ENCODE results near the gene IRX4. TPM values are rescaled to one million over a fixed set of nuclear protein-coding genes. Genes with fewer than 3 reads are reported as not detected.

Gene IRX4
- total RNA-seq, 1 experiment from 2014 or later: not detected

GRCh38 chr5:1914471-1914870 is 31.7 kb upstream of the IRX4 start:
- DNase-seq (ENCODE audit: low read depth): no peak

GRCh38 chr5:1913578-1913977 is 30.9 kb upstream of the IRX4 start:
- DNase-seq (ENCODE audit: low read depth): no peak

GRCh38 chr5:1912951-1913565 is 30.3 kb upstream of the IRX4 start:
- DNase-seq (ENCODE audit: low read depth): no peak

GRCh38 chr5:1911773-1912235 is 29.1 kb upstream of the IRX4 start:
- DNase-seq (ENCODE audit: low read depth): no peak

GRCh38 chr5:1910861-1911772 is 28.4 kb upstream of the IRX4 start:
- DNase-seq (ENCODE audit: low read depth): no peak

GRCh38 chr5:1910081-1910760 is 27.5 kb upstream of the IRX4 start:
- no peak for DNase-seq (ENCODE audit: low read depth)

GRCh38 chr5:1909346-1909985 is 26.7 kb upstream of the IRX4 start:
- DNase-seq (ENCODE audit: low read depth): no peak

GRCh38 chr5:1908931-1909330 is 26.2 kb upstream of the IRX4 start:
- DNase-seq (ENCODE audit: low read depth): no peak

GRCh38 chr5:1907616-1908015 is 24.9 kb upstream of the IRX4 start:
- DNase-seq (ENCODE audit: low read depth): no peak

- no peak for DNase-seq (ENCODE audit: low read depth)
These were observed 22.4 kb upstream of the IRX4 start for GRCh38 chr5:1905108-1905507.

GRCh38 chr5:1901983-1902382 is 19.3 kb upstream of the IRX4 start:
- no peak for DNase-seq (ENCODE audit: low read depth)

- no peak for DNase-seq (ENCODE audit: low read depth)
These were observed 18.3 kb upstream of the IRX4 start for GRCh38 chr5:1901061-1901460.

- no peak for DNase-seq (ENCODE audit: low read depth)
These were observed 16.5 kb upstream of the IRX4 start for GRCh38 chr5:1899201-1899600.

- no peak for DNase-seq (ENCODE audit: low read depth)
These were observed 15.2 kb upstream of the IRX4 start for GRCh38 chr5:1897816-1898450.

GRCh38 chr5:1897386-1897785 is 14.7 kb upstream of the IRX4 start:
- DNase-seq (ENCODE audit: low read depth): no peak

GRCh38 chr5:1896602-1897376 is 14.1 kb upstream of the IRX4 start:
- DNase-seq (ENCODE audit: low read depth): no peak

- DNase-seq (ENCODE audit: low read depth): no peak
These were observed 13.2 kb upstream of the IRX4 start for GRCh38 chr5:1895739-1896420.

- DNase-seq (ENCODE audit: low read depth): no peak
These were observed 11.5 kb upstream of the IRX4 start for GRCh38 chr5:1894243-1894642.

- DNase-seq (ENCODE audit: low read depth): no peak
These were observed 11.0 kb upstream of the IRX4 start for GRCh38 chr5:1893754-1894153.
